ENCODE measurements around the gene PIP5KL1.

The PIP5KL1 gene

GRCh38 chr9:127923771-127924170 lies 6.8 kb downstream of the PIP5KL1 start:
- Histone ChIP-seq H3F3A (ENCODE audit: low read depth) (no peaks in the 10 kb centered on the region), H3K9me3 (ENCODE audit: insufficient read depth, low read depth, low read length) (no peaks in the 10 kb centered on the region), H3K27me3 (ENCODE audit: insufficient read depth, low read length, poor library complexity, severe bottlenecking) (no peaks in the 10 kb centered on the region)

GRCh38 chr9:127923046-127923445 lies 7.5 kb downstream of the PIP5KL1 start:
- Histone ChIP-seq H3K4me2 (ENCODE audit: low read depth, low read length, poor library complexity, severe bottlenecking) (no peak overlapping the region), H3K4me3 (ENCODE audit: low read length, poor library complexity, severe bottlenecking) (no peak overlapping the region), H3F3A (ENCODE audit: low read depth) (no peaks in the 10 kb centered on the region), H3K27me3 (ENCODE audit: insufficient read depth, low read length, poor library complexity, severe bottlenecking) (no peaks in the 10 kb centered on the region), H3K4me1 (ENCODE audit: insufficient read depth, low read length, poor library complexity, severe bottlenecking) (peaks cover 6% of the 10 kb centered on the region), H3K79me2 (ENCODE audit: insufficient read depth, low read length) (no peaks in the 10 kb centered on the region), H3K9me2 (replicated peaks; ENCODE audit: low read depth, low read length) (no peaks in the 10 kb centered on the region), H4K20me1 (ENCODE audit: insufficient read depth, low read length, poor library complexity, severe bottlenecking) (no peaks in the 10 kb centered on the region), H3K9ac (ENCODE audit: low read depth, low read length, poor library complexity, severe bottlenecking) (no peak overlapping the region), H3K36me3 (ENCODE audit: insufficient read depth, low read length) (no peaks in the 10 kb centered on the region), H2AFZ (ENCODE audit: low read length) (no peak overlapping the region), H3K9me3 (ENCODE audit: insufficient read depth, low read depth, low read length) (no peaks in the 10 kb centered on the region)
- no peak for TF ChIP-seq EZH2phosphoT487 (IDR thresholded peaks at IDR 0.05; ENCODE audit: borderline replicate concordance)
- no peak for TF ChIP-seq CTCF (conservative IDR thresholded peaks at IDR 0.05; ENCODE audit: low read length)

More at GRCh38 chr9:127923771-127924170, 6.8 kb downstream of the PIP5KL1 start:
- Histone ChIP-seq H3K9ac (ENCODE audit: low read depth, low read length, poor library complexity, severe bottlenecking) (no peak overlapping the region), H3K4me3 (ENCODE audit: low read length, poor library complexity, severe bottlenecking) (no peak overlapping the region), H3K9me2 (replicated peaks; ENCODE audit: low read depth, low read length) (no peaks in the 10 kb centered on the region), H2AFZ (ENCODE audit: low read length) (no peak overlapping the region), H3K79me2 (ENCODE audit: insufficient read depth, low read length) (no peaks in the 10 kb centered on the region), H3K4me1 (ENCODE audit: insufficient read depth, low read length, poor library complexity, severe bottlenecking) (no peaks in the 10 kb centered on the region), H3K36me3 (ENCODE audit: insufficient read depth, low read length) (no peaks in the 10 kb centered on the region), H3K4me2 (ENCODE audit: low read depth, low read length, poor library complexity, severe bottlenecking) (no peak overlapping the region), H4K20me1 (ENCODE audit: insufficient read depth, low read length, poor library complexity, severe bottlenecking) (no peaks in the 10 kb centered on the region)
- TF ChIP-seq CTCF (conservative IDR thresholded peaks at IDR 0.05; ENCODE audit: low read length): no peak
- TF ChIP-seq EZH2phosphoT487 (IDR thresholded peaks at IDR 0.05; ENCODE audit: borderline replicate concordance): no peak

- Histone ChIP-seq H3K4me2 (ENCODE audit: low read depth, low read length, poor library complexity, severe bottlenecking) (peak overlapping the region; percentile 5), H3K36me3 (ENCODE audit: insufficient read depth, low read length) (no peaks in the 10 kb centered on the region), H2AFZ (ENCODE audit: low read length) (no peak overlapping the region), H3K4me3 (ENCODE audit: low read length, poor library complexity, severe bottlenecking) (no peak overlapping the region), H4K20me1 (ENCODE audit: insufficient read depth, low read length, poor library complexity, severe bottlenecking) (no peaks in the 10 kb centered on the region), H3F3A (ENCODE audit: low read depth) (no peaks in the 10 kb centered on the region), H3K9me3 (ENCODE audit: insufficient read depth, low read depth, low read length) (no peaks in the 10 kb centered on the region), H3K79me2 (ENCODE audit: insufficient read depth, low read length) (no peaks in the 10 kb centered on the region), H3K9me2 (replicated peaks; ENCODE audit: low read depth, low read length) (no peaks in the 10 kb centered on the region), H3K9ac (ENCODE audit: low read depth, low read length, poor library complexity, severe bottlenecking) (no peak overlapping the region), H3K27me3 (ENCODE audit: insufficient read depth, low read length, poor library complexity, severe bottlenecking) (no peaks in the 10 kb centered on the region), H3K4me1 (ENCODE audit: insufficient read depth, low read length, poor library complexity, severe bottlenecking) (peaks cover 16% of the 10 kb centered on the region)
- TF ChIP-seq CTCF (conservative IDR thresholded peaks at IDR 0.05; ENCODE audit: low read length) (peak; percentile 83), EZH2phosphoT487 (IDR thresholded peaks at IDR 0.05; ENCODE audit: borderline replicate concordance) (no peak)
Observed at GRCh38 chr9:127921557-127922120, 8.9 kb downstream of the PIP5KL1 start.
